Measurements from ENCODE around the gene CD28. TPM values are rescaled to one million over a fixed set of nuclear protein-coding genes. Genes with fewer than 3 reads are reported as not detected.

CD28 gene
- total RNA-seq, 2 experiments from 2014 or later, result 128 to 130 TPM

GRCh38 chr2:203689426-203690116 is 16.9 kb upstream of the CD28 start:
- no peaks in the 10 kb centered on the region for H3K36me3 ChIP-seq (ENCODE audit: insufficient read depth, low read length)
- ChIA-PET CTCF (interaction anchor here (1.2 kb wide), 1 partner anchor 98 kb away, joined by 3 read pairs; no protein-coding TSS in a partner anchor), POLR2A (interaction anchor here (1.0 kb wide), 1 partner anchor 18 kb away, joined by 3 read pairs; no protein-coding TSS in a partner anchor)
- no peak overlapping the region for H3K27ac Mint-ChIP-seq
- no peaks in the 10 kb centered on the region for H3K9me3 ChIP-seq (ENCODE audit: control insufficient read depth in 1 of 2, insufficient read depth in 1 of 2, low read length in 2 of 2)
- H3K4me1 ChIP-seq (ENCODE audit: insufficient read depth, low read length), result no peaks in the 10 kb centered on the region
- H3K36me3 Mint-ChIP-seq (ENCODE audit: low read depth), result no peaks in the 10 kb centered on the region
- no peak overlapping the region for H3K4me3 ChIP-seq (ENCODE audit: low read length)
- no peak overlapping the region for H3K4me3 Mint-ChIP-seq
- intact Hi-C loops (cut with DNase I, micrococcal nuclease), result no loop called here
- no peaks in the 10 kb centered on the region for H3K27me3 Mint-ChIP-seq
- no peaks in the 10 kb centered on the region for H3K27me3 ChIP-seq (ENCODE audit: control insufficient read depth in 1 of 2, insufficient read depth in 2 of 2, low read length in 2 of 2)
- DNase-seq (peak in 1 of 14 experiments; percentile 46), ATAC-seq (ENCODE audit: poor library complexity) (no peak)
- no peak overlapping the region for H3K27ac ChIP-seq (ENCODE audit: low read depth in 1 of 2, low read length in 2 of 2)
- H3K4me1 Mint-ChIP-seq (ENCODE audit: low read depth), result peaks cover 29% of the 10 kb centered on the region
- TF ChIP-seq CTCF (IDR thresholded peaks at IDR 0.05), result no peak
- H3K9me3 Mint-ChIP-seq, result no peaks in the 10 kb centered on the region

- H3K27ac Mint-ChIP-seq, result no peak overlapping the region
- H3K4me1 Mint-ChIP-seq (ENCODE audit: low read depth), result peaks cover 29% of the 10 kb centered on the region
- Histone ChIP-seq H3K9me3 (ENCODE audit: control insufficient read depth in 1 of 2, insufficient read depth in 1 of 2, low read length in 2 of 2) (no peaks in the 10 kb centered on the region), H3K4me3 (ENCODE audit: low read length) (no peak overlapping the region), H3K27me3 (ENCODE audit: control insufficient read depth in 1 of 2, insufficient read depth in 2 of 2, low read length in 2 of 2) (no peaks in the 10 kb centered on the region), H3K4me1 (ENCODE audit: insufficient read depth, low read length) (no peaks in the 10 kb centered on the region), H3K27ac (ENCODE audit: low read depth in 1 of 2, low read length in 2 of 2) (no peak overlapping the region), H3K36me3 (ENCODE audit: insufficient read depth, low read length) (no peaks in the 10 kb centered on the region)
- no peak for ATAC-seq (ENCODE audit: poor library complexity)
- H3K4me3 Mint-ChIP-seq, result no peak overlapping the region
- H3K36me3 Mint-ChIP-seq (ENCODE audit: low read depth), result no peaks in the 10 kb centered on the region
- DNase-seq, result no peak
- CTCF ChIA-PET, result interaction anchor here (1.2 kb wide), 1 partner anchor 97 kb away, joined by 3 read pairs; no protein-coding TSS in a partner anchor
- no peaks in the 10 kb centered on the region for H3K9me3 Mint-ChIP-seq
- intact Hi-C loops (cut with DNase I, micrococcal nuclease), result no loop called here
- no peaks in the 10 kb centered on the region for H3K27me3 Mint-ChIP-seq
- POLR2A ChIA-PET, result interaction anchor here (1.0 kb wide), 1 partner anchor 17 kb away, joined by 3 read pairs; no protein-coding TSS in a partner anchor
- no peak for TF ChIP-seq CTCF (IDR thresholded peaks at IDR 0.05)
Measured at GRCh38 chr2:203690117-203690431, 16.4 kb upstream of the CD28 start.

GRCh38 chr2:203690441-203691047 is 15.9 kb upstream of the CD28 start:
- H3K4me1 Mint-ChIP-seq (ENCODE audit: low read depth), result peaks cover 25% of the 10 kb centered on the region
- TF ChIP-seq CTCF (IDR thresholded peaks at IDR 0.05), result no peak
- H3K36me3 ChIP-seq (ENCODE audit: insufficient read depth, low read length), result no peaks in the 10 kb centered on the region
- H3K27ac ChIP-seq (ENCODE audit: low read depth in 1 of 2, low read length in 2 of 2), result no peak overlapping the region
- no peaks in the 10 kb centered on the region for H3K27me3 ChIP-seq (ENCODE audit: control insufficient read depth in 1 of 2, insufficient read depth in 2 of 2, low read length in 2 of 2)
- H3K4me1 ChIP-seq (ENCODE audit: insufficient read depth, low read length), result no peaks in the 10 kb centered on the region
- intact Hi-C loops (cut with DNase I, micrococcal nuclease), result no loop called here
- no peak overlapping the region for H3K4me3 Mint-ChIP-seq
- no peak overlapping the region for H3K4me3 ChIP-seq (ENCODE audit: low read length)
- ChIA-PET POLR2A (no interaction called here), CTCF (interaction anchor here (1.2 kb wide), 1 partner anchor 97 kb away, joined by 3 read pairs; no protein-coding TSS in a partner anchor)
- DNase-seq (no peak), ATAC-seq (ENCODE audit: poor library complexity) (no peak)
- H3K36me3 Mint-ChIP-seq (ENCODE audit: low read depth), result no peaks in the 10 kb centered on the region
- no peaks in the 10 kb centered on the region for H3K27me3 Mint-ChIP-seq
- H3K27ac Mint-ChIP-seq, result no peak overlapping the region
- H3K9me3 ChIP-seq (ENCODE audit: control insufficient read depth in 1 of 2, insufficient read depth in 1 of 2, low read length in 2 of 2), result no peaks in the 10 kb centered on the region
- no peaks in the 10 kb centered on the region for H3K9me3 Mint-ChIP-seq

Measured in CD4-positive, alpha-beta T cell (primary cell).